HL-60 (cell line): ENCODE data around the gene PTPRD.

ENCODE experiments used
- CTCF ChIP-seq: IDR thresholded peaks from one replicate; pipeline ENCODE4 v1.5.1; 2011; ENCODE audit warnings: low read length, control low read depth, inconsistent platforms; ENCODE audit not compliant: insufficient read depth
- GABPA ChIP-seq: IDR thresholded peaks from 2 replicates; pipeline ENCODE4 v1.6.1; 2012; ENCODE audit warnings: low read depth
- POLR2AphosphoS5 ChIP-seq: IDR thresholded peaks from 2 replicates; pipeline ENCODE4 v1.6.1; 2012; ENCODE audit warnings: low read depth
- SPI1 ChIP-seq: IDR thresholded peaks from 2 replicates; pipeline ENCODE4 v1.6.1; 2012; ENCODE audit warnings: low read depth, mild to moderate bottlenecking, borderline replicate concordance
- TF ChIP-seq, protein P1 (sequence below): IDR thresholded peaks from 2 replicates; pipeline ENCODE4 v1.6.1; 2012; ENCODE audit warnings: low read depth; ENCODE audit not compliant: insufficient replicate concordance

DNA sequence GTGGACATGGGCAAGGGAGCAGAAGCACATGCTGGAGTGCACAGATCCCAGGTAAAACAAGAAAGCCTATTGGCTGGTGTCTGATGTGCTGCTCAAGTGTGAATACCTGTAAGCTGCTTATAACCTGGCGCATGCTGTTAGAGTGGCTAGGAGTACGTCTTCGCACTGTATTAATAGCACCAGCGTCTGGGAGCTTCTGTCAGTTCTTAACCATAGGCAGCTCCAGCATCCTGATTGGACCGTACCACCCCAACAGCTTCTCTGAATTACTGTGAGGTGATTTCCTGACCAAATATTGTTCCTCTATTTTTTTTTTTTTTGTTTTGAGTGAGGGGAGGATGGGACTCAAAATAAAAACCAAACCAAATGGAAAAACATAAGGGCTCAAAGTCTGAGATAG, 987.6 kb downstream of the PTPRD start:
- no peak for TF ChIP-seq POLR2AphosphoS5
- TF ChIP-seq CTCF: no peak
- no peak for TF ChIP-seq SPI1
- TF ChIP-seq, protein P1, sequence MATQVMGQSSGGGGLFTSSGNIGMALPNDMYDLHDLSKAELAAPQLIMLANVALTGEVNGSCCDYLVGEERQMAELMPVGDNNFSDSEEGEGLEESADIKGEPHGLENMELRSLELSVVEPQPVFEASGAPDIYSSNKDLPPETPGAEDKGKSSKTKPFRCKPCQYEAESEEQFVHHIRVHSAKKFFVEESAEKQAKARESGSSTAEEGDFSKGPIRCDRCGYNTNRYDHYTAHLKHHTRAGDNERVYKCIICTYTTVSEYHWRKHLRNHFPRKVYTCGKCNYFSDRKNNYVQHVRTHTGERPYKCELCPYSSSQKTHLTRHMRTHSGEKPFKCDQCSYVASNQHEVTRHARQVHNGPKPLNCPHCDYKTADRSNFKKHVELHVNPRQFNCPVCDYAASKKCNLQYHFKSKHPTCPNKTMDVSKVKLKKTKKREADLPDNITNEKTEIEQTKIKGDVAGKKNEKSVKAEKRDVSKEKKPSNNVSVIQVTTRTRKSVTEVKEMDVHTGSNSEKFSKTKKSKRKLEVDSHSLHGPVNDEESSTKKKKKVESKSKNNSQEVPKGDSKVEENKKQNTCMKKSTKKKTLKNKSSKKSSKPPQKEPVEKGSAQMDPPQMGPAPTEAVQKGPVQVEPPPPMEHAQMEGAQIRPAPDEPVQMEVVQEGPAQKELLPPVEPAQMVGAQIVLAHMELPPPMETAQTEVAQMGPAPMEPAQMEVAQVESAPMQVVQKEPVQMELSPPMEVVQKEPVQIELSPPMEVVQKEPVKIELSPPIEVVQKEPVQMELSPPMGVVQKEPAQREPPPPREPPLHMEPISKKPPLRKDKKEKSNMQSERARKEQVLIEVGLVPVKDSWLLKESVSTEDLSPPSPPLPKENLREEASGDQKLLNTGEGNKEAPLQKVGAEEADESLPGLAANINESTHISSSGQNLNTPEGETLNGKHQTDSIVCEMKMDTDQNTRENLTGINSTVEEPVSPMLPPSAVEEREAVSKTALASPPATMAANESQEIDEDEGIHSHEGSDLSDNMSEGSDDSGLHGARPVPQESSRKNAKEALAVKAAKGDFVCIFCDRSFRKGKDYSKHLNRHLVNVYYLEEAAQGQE: no peak
- no peak for TF ChIP-seq GABPA
